Stimulated activated CD4-positive, alpha-beta T cell treated with anti-CD3 and anti-CD28 coated beads, Interleukin-2, amount 100 ng/mL, for 4 hours (primary cell): ENCODE results near the gene FBXO2.
A peak's percentile ranks its signal among the peaks of the same experiment; 100 is the strongest.

Source experiments
- DNase-seq: peaks from one replicate; pipeline ENCODE4 v3.0.0-alpha.2; 2020; ENCODE audit warnings: low read depth

Gene FBXO2

GRCh38 chr1:11653101-11653860 lies 948 bp downstream of the FBXO2 start:
- no peak for DNase-seq

DNA sequence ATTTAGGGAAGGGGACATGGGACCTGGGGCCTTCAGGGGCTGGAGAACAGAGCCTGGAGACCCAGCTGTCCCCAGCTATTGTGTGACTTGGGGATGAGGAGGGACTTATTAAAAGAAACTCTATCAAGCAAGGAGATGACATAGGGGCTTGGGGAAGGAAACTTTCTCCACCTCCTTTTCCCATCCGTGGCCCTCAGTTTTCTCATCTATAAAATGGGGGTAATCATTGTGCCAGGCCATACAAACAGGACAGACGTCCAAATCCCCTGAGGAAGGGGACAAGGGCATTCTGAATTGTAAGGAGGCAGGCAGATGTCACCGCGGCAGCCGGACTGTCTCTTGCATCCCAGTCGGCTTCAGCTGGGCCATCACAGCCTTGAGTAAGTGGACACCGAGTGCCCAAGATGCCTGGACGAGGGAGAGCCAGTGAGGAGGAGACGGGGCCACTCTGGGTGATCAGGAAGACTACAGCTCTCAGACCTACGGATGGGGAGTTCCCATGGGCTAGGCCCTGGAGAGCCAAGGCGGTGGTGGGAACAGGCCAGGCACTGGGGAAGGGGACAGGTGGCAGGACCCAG lies 1.9 kb downstream of the FBXO2 start:
- no peak for DNase-seq

DNA sequence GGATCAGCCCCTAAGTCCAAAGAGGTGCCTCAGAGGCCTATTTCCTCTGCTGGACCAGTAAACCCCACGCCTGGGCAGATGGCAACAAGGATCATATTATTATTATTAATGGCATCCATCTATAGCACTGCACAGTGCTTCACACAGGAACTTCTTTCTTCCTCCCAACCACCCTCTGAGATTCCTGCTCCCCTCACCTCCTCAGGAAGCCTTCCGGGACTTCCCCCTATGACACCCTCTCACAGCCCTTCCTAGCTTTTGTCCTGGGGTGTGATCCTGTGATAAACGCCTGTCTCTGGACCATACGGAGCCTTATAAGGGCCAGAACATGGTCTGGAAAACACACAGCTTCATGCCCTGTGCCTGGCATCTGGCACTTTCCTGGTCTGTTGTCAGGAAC lies 3.2 kb downstream of the FBXO2 start:
- DNase-seq, result no peak

DNA sequence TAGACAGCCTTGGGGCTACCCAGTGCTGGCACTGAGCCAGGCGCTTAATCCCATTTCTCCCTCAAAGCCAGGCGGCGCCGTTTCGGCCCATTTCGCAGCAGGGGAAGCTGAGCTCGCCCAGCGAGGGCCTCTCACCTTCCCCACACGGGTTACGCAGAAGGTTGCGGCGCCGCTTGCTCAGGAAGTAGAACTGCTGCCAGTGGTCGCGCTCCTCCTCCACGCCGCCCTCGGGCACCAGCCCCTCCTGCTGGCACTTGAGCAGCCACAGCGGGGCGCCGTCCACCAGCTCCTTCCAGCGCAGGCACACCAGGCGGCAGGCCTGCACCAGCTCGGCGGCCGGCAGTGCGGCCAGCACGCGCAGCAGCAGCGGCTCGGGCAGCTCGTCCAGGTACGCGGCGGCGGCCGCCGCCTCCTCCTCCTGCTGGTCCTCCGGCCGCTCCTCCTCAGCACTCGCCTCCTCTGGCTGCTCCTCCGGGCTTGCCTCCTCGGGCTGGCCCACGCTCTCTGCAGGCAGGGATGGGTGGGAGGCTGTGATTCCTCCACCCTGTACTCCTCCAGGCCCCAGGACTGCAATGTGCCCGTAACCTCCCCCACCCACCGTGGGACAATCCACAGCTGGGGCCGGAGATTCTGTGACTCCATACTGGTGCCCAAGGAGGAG lies 3.8 kb downstream of the FBXO2 start:
- peak; percentile 55 for DNase-seq

GRCh38 chr1:11649624-11650330 lies 4.5 kb downstream of the FBXO2 start:
- no peak for DNase-seq

DNA sequence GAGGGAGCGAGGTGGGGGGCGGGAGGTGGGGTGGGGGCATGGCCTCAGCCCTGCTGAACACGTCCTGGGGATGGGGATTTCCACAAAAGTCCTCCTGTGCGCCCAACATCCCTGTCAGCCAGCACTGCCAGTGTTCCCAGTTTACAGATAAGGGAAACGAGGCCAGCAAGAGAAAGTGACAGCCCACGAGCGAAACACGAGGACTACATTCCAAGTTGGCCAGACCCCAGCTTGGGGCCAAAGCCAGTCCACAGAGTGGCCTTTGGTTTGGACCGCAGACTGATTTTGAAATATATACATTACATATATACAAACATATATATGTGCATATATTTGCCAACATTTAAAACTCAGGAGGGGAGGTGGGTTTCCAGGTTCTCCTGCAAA lies 5.0 kb downstream of the FBXO2 start:
- no peak for DNase-seq

- DNase-seq, result no peak
Measured at GRCh38 chr1:11648732-11649158, 5.5 kb downstream of the FBXO2 start.

GRCh38 chr1:11648039-11648438 lies 6.2 kb downstream of the FBXO2 start:
- no peak for DNase-seq

GRCh38 chr1:11647333-11647732 lies 6.9 kb downstream of the FBXO2 start:
- no peak for DNase-seq

DNA sequence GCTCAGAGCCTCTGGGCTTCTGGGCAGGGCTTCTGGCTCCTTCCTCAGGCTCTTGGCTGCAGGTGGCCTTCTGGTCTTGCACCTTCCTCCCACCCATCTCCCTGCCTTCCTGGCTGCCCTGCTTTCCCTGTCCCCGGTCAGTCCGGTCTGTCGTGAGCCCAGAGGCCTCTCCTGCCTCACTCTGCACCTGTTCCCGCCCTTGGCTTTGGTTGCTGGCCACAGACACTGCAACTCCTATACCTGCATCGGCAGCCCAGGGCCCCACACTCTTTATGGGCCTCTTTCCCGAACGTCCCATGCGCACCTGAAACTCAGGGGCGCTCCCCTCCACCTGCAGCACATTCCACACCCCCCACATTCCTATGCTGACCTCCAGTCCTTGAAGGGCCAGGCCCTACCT lies 7.9 kb downstream of the FBXO2 start:
- DNase-seq, result no peak

GRCh38 chr1:11645670-11646265 lies 8.5 kb downstream of the FBXO2 start:
- DNase-seq, result peak; percentile 74

- DNase-seq, result no peak
Measured at GRCh38 chr1:11645270-11645669, 9.0 kb downstream of the FBXO2 start.

- DNase-seq, result no peak
Measured at GRCh38 chr1:11643782-11644181, 10.4 kb downstream of the FBXO2 start.

- DNase-seq, result peak; percentile 59
Measured at GRCh38 chr1:11642418-11643017, 11.7 kb downstream of the FBXO2 start.

GRCh38 chr1:11641776-11642305 lies 12.4 kb downstream of the FBXO2 start:
- no peak for DNase-seq

GRCh38 chr1:11640944-11641343 lies 13.3 kb downstream of the FBXO2 start:
- no peak for DNase-seq

DNA sequence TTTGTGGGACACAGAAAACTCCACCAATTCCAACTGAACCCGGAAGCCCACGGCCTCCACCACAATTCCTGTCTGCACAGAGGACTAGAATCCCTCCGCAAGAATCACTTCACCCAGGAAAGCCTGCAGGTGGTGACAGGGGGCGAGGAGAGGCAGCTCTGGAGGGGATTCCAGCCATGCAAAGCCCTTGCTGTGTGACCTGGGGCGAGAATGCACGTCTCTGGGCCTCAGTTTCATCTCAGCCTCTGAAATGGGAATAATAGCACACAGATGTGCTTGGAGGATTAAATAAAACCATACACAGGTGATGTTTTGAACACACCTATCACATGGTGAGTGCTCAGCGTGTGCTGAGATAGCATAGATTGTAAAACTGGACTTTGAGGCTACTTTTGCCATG lies 14.1 kb downstream of the FBXO2 start:
- DNase-seq, result no peak

- DNase-seq, result no peak
Measured at GRCh38 chr1:11639372-11639771, 14.9 kb downstream of the FBXO2 start.

GRCh38 chr1:11638121-11638520 lies 16.1 kb downstream of the FBXO2 start:
- DNase-seq, result no peak

GRCh38 chr1:11634365-11635192 lies 19.6 kb downstream of the FBXO2 start:
- DNase-seq, result no peak
